WTC11 (cell line): ENCODE data around the gene MACROD2. TPM values are rescaled to one million over a fixed set of nuclear protein-coding genes. Genes with fewer than 3 reads are reported as not detected.

Experiments
- ATAC-seq: fragments of 200-7000 bp; cut with Tn5 transposase; 2 replicates; pipeline ENCODE4 v1.10.0; 2021; ENCODE audit warnings: mild to moderate bottlenecking, moderate library complexity
- CTCF ChIA-PET: fragments of 300-600 bp; sonication (Branson Sonifier 250); formaldehyde crosslinking; loops from one replicate; lab custom pipeline; 2021; ENCODE audit warnings: antibody characterized with exemption; lab: Charles Lee
- POLR2A ChIA-PET: fragments of 350-600 bp; sonication (Branson Sonifier 250); formaldehyde crosslinking; loops from one replicate; lab custom pipeline; 2021; ENCODE audit warnings: antibody characterized with exemption; lab: Charles Lee
- DNase-seq: peaks from one replicate; pipeline ENCODE4 v3.0.0; 2021; ENCODE audit warnings: low spot score
- H3K27ac Mint-ChIP-seq: 2 replicates; pipeline ENCODE4 v1.8.0; 2021; ENCODE audit warnings: mixed read lengths
- H3K27me3 Mint-ChIP-seq: 2 replicates; pipeline ENCODE4 v1.8.0; 2021; ENCODE audit warnings: low read depth, mild to moderate bottlenecking, moderate library complexity, mixed read lengths
- H3K36me3 Mint-ChIP-seq: 2 replicates; pipeline ENCODE4 v1.8.0; 2021; ENCODE audit warnings: mixed read lengths
- H3K4me1 Mint-ChIP-seq: 2 replicates; pipeline ENCODE4 v1.8.0; 2022; ENCODE audit warnings: mixed read lengths
- H3K4me3 Mint-ChIP-seq: 2 replicates; pipeline ENCODE4 v1.8.0; 2021; ENCODE audit warnings: mild to moderate bottlenecking, moderate library complexity, mixed read lengths
- H3K9me3 Mint-ChIP-seq: 2 replicates; pipeline ENCODE4 v1.8.0; 2021; ENCODE audit warnings: mixed read lengths
- ATF1 ChIP-seq: sonication (generic); formaldehyde crosslinking; IDR thresholded peaks from 2 replicates; pipeline ENCODE4 v1.8.1; 2023; ENCODE audit warnings: mild to moderate bottlenecking, moderate library complexity, missing genetic modification reagents
- E2F1 ChIP-seq: sonication (generic); formaldehyde crosslinking; IDR thresholded peaks from 2 replicates; pipeline ENCODE4 v1.8.0; 2022; ENCODE audit warnings: mild to moderate bottlenecking, missing genetic modification reagents
- ETV6 ChIP-seq: sonication (generic); formaldehyde crosslinking; IDR thresholded peaks from 2 replicates; pipeline ENCODE4 v1.8.1; 2022; ENCODE audit warnings: mild to moderate bottlenecking, missing genetic modification reagents
- JUN ChIP-seq: sonication (generic); formaldehyde crosslinking; IDR thresholded peaks from 2 replicates; pipeline ENCODE4 v1.8.0; 2023; ENCODE audit warnings: mild to moderate bottlenecking, missing genetic modification reagents
- NFYB ChIP-seq: sonication (generic); formaldehyde crosslinking; conservative IDR thresholded peaks from 2 replicates; pipeline ENCODE4 v1.8.0; 2022; ENCODE audit warnings: low read depth, missing genetic modification reagents
- NR1H2 ChIP-seq: sonication (generic); formaldehyde crosslinking; IDR thresholded peaks from 2 replicates; pipeline ENCODE4 v1.9.0; 2021; ENCODE audit warnings: mild to moderate bottlenecking, moderate library complexity, missing genetic modification reagents
- PRRX2 ChIP-seq: fragments of 250-450 bp; sonication (Bioruptor Pico); IDR thresholded peaks from 2 replicates; pipeline ENCODE4 v1.8.0; 2021; ENCODE audit warnings: mild to moderate bottlenecking
- SMAD4 ChIP-seq: sonication (generic); formaldehyde crosslinking; IDR thresholded peaks from 2 replicates; pipeline ENCODE4 v1.8.0; 2022; ENCODE audit warnings: mild to moderate bottlenecking, missing genetic modification reagents
- SOX15 ChIP-seq: fragments of 250-450 bp; sonication (Bioruptor Pico); IDR thresholded peaks from 2 replicates; pipeline ENCODE4 v1.9.0; 2021; ENCODE audit warnings: mild to moderate bottlenecking
- SP1 ChIP-seq: sonication (generic); formaldehyde crosslinking; conservative IDR thresholded peaks from 2 replicates; pipeline ENCODE4 v1.8.1; 2022; ENCODE audit warnings: missing genetic modification reagents
- TEAD1 ChIP-seq: sonication (generic); formaldehyde crosslinking; IDR thresholded peaks from 2 replicates; pipeline ENCODE4 v1.8.0; 2022; ENCODE audit warnings: mild to moderate bottlenecking, missing genetic modification reagents
- TP53 ChIP-seq: sonication (generic); formaldehyde crosslinking; IDR thresholded peaks from 2 replicates; pipeline ENCODE4 v1.8.1; 2023; ENCODE audit warnings: mild to moderate bottlenecking, missing genetic modification reagents
- ZBTB21 ChIP-seq: sonication (generic); formaldehyde crosslinking; IDR thresholded peaks from 2 replicates; pipeline ENCODE4 v1.8.1; 2023; ENCODE audit warnings: mild to moderate bottlenecking, missing genetic modification reagents, borderline replicate concordance
- ZNF281 ChIP-seq: sonication (generic); formaldehyde crosslinking; IDR thresholded peaks from 2 replicates; pipeline ENCODE4 v1.8.0; 2023; ENCODE audit warnings: mild to moderate bottlenecking, missing genetic modification reagents
- ZNF423 ChIP-seq: fragments of 250-450 bp; sonication (Bioruptor Pico); IDR thresholded peaks from 2 replicates; pipeline ENCODE4 v2.1.2; 2022; ENCODE audit warnings: mild to moderate bottlenecking, moderate library complexity
- ZNF425 ChIP-seq: fragments of 250-450 bp; sonication (Bioruptor Pico); conservative IDR thresholded peaks from 2 replicates; pipeline ENCODE4 v1.9.0; 2021; ENCODE audit warnings: mild to moderate bottlenecking
- ZNF512 ChIP-seq: sonication (generic); formaldehyde crosslinking; IDR thresholded peaks from 2 replicates; pipeline ENCODE4 v1.8.1; 2022; ENCODE audit warnings: missing genetic modification reagents, borderline replicate concordance
- ZSCAN18 ChIP-seq: fragments of 250-450 bp; sonication (Bioruptor Pico); IDR thresholded peaks from 2 replicates; pipeline ENCODE4 v2.1.2; 2022; ENCODE audit warnings: mild to moderate bottlenecking, moderate library complexity
- total RNA-seq: library from RNA; stranded (reverse); gene quantifications from 3 replicates; pipeline ENCODE4 v1.2.3, GENCODE V29; 2021

Gene MACROD2
- total RNA-seq, 1 experiment from 2014 or later: 4.1 TPM

- TF ChIP-seq ZNF512 (CRISPR knock-in tag) (no peak), ETV6 (CRISPR knock-in tag) (no peak), SP1 (no peak), TP53 (CRISPR knock-in tag) (no peak), ZSCAN18 (CRISPR knock-in tag) (no peak), PRRX2 (CRISPR knock-in tag) (no peak)
- TF ChIP-seq, all 79 proteins: peak for 0
Observed at GRCh38 chr20:15199698-15200097, 1204.4 kb downstream of the MACROD2 start (continued).

GRCh38 chr20:15200147-15200565 lies 1204.8 kb downstream of the MACROD2 start:
- ChIA-PET POLR2A (no interaction called here), CTCF (no interaction called here)
- Mint-ChIP-seq H3K36me3 (no peaks in the 10 kb centered on the region), H3K27ac (no peak overlapping the region), H3K4me3 (no peak overlapping the region), H3K4me1 (peaks cover 5% of the 10 kb centered on the region; the same call in 1 of the 2 replicates), H3K27me3 (no peaks in the 10 kb centered on the region), H3K9me3 (peaks cover 8% of the 10 kb centered on the region)
- ATAC-seq (no peak), DNase-seq (no peak)
- TF ChIP-seq NR1H2 (CRISPR knock-in tag) (no peak), ZNF423 (CRISPR knock-in tag) (no peak), ZNF281 (no peak), E2F1 (no peak), ZSCAN18 (CRISPR knock-in tag) (no peak), ZNF425 (no peak), NFYB (CRISPR knock-in tag) (no peak)

- ChIA-PET CTCF (no interaction called here), POLR2A (no interaction called here)
- no peak overlapping the region for H3K4me3 Mint-ChIP-seq
- H3K36me3 Mint-ChIP-seq: no peaks in the 10 kb centered on the region
- no peak overlapping the region for H3K27ac Mint-ChIP-seq
- peaks cover 8% of the 10 kb centered on the region for H3K9me3 Mint-ChIP-seq
- no peak for ATAC-seq
- no peak for DNase-seq
- H3K27me3 Mint-ChIP-seq: no peaks in the 10 kb centered on the region
- H3K4me1 Mint-ChIP-seq: peaks cover 5% of the 10 kb centered on the region; the same call in 1 of the 2 replicates
- no peak for TF ChIP-seq SMAD4 (CRISPR knock-in tag)
- no peak for TF ChIP-seq TEAD1 (CRISPR knock-in tag)
- TF ChIP-seq E2F1: no peak
- TF ChIP-seq ZBTB21 (CRISPR knock-in tag): no peak
- no peak for TF ChIP-seq JUN
- no peak for TF ChIP-seq SOX15 (CRISPR knock-in tag)
- no peak for TF ChIP-seq ZNF281
- no peak for TF ChIP-seq ATF1 (CRISPR knock-in tag)
Observed at GRCh38 chr20:15201602-15202001, 1206.3 kb downstream of the MACROD2 start.
